NCI-H1930 (cell line): ENCODE measurements around the gene PIK3R1.

Experiments used
- DNase-seq, 2 experiments: peaks; one replicate each; lab custom pipeline; 2025; lab: John Stamatoyannopoulos, UW

The PIK3R1 gene

GRCh38 chr5:68331192-68332079 lies 115.9 kb downstream of the PIK3R1 start:
- no peak for DNase-seq

GRCh38 chr5:68332080-68332451 lies 116.5 kb downstream of the PIK3R1 start:
- DNase-seq, result no peak

- DNase-seq, result no peak
Measured at GRCh38 chr5:68332556-68332955, 117.0 kb downstream of the PIK3R1 start.

GRCh38 chr5:68333649-68334552 lies 118.3 kb downstream of the PIK3R1 start:
- no peak for DNase-seq

GRCh38 chr5:68334553-68334886 lies 119.0 kb downstream of the PIK3R1 start:
- no peak for DNase-seq

GRCh38 chr5:68335075-68335474 lies 119.5 kb downstream of the PIK3R1 start:
- no peak for DNase-seq

GRCh38 chr5:68336200-68336599 lies 120.6 kb downstream of the PIK3R1 start:
- DNase-seq, result no peak

GRCh38 chr5:68337235-68337634 lies 121.7 kb downstream of the PIK3R1 start:
- no peak for DNase-seq

GRCh38 chr5:68339921-68340321 lies 124.4 kb downstream of the PIK3R1 start:
- no peak for DNase-seq

GRCh38 chr5:68341006-68341405 lies 125.5 kb downstream of the PIK3R1 start:
- no peak for DNase-seq

- DNase-seq, result no peak
Measured at GRCh38 chr5:68342693-68343092, 127.1 kb downstream of the PIK3R1 start.

- DNase-seq, result no peak
Measured at GRCh38 chr5:68343421-68343826, 127.9 kb downstream of the PIK3R1 start.

GRCh38 chr5:68344447-68345111 lies 129.0 kb downstream of the PIK3R1 start:
- no peak for DNase-seq

GRCh38 chr5:68345171-68345570 lies 129.6 kb downstream of the PIK3R1 start:
- DNase-seq, result no peak

- DNase-seq, result no peak
Measured at GRCh38 chr5:68345582-68345981, 130.0 kb downstream of the PIK3R1 start.

- no peak for DNase-seq
Measured at GRCh38 chr5:68347536-68347935, 132.0 kb downstream of the PIK3R1 start.

GRCh38 chr5:68348447-68349222 lies 133.1 kb downstream of the PIK3R1 start:
- no peak for DNase-seq

- DNase-seq, result no peak
Measured at GRCh38 chr5:68350176-68350575, 134.6 kb downstream of the PIK3R1 start.
